Testis (tissue), 3 donors: ENCODE data around the gene SLIT3. TPM values are rescaled to one million over a fixed set of nuclear protein-coding genes. Genes with fewer than 3 reads are reported as not detected.

Source experiments
- DNase-seq: peaks from one replicate; pipeline ENCODE4 v3.0.0-alpha.2; 2019
- H3K27ac ChIP-seq, 2 donors: fragments of 200-600 bp; sonication (generic); one replicate each; pipeline ENCODE4 v1.5.1; 2019
- H3K27me3 ChIP-seq: fragments of 200-600 bp; sonication (generic); one replicate; pipeline ENCODE4 v1.5.1; 2019
- H3K36me3 ChIP-seq: fragments of 200-600 bp; sonication (generic); one replicate; pipeline ENCODE4 v1.5.1; 2017; ENCODE audit warnings: low read depth; ENCODE audit errors: missing control alignments
- H3K4me1 ChIP-seq: fragments of 200-600 bp; sonication (generic); one replicate; pipeline ENCODE4 v1.5.1; 2019
- H3K4me3 ChIP-seq, 2 donors: fragments of 200-600 bp; sonication (generic); one replicate each; pipeline ENCODE4 v1.5.1; 2017 to 2019
- H3K9me3 ChIP-seq: fragments of 200-600 bp; sonication (generic); one replicate; pipeline ENCODE4 v1.5.1; 2017
- CTCF ChIP-seq, 3 experiments: fragments of 450-650 bp in 2 of 3; fragments of 200-600 bp in 1 of 3; sonication (generic) in 1 of 3; IDR thresholded peaks; one replicate each; pipeline ENCODE4 v1.5.1; 2016 to 2019; ENCODE audit warnings: antibody characterized with exemption in 3 of 3, mild to moderate bottlenecking in 2 of 3, moderate library complexity in 1 of 3
- POLR2A ChIP-seq: fragments of 450-650 bp; IDR thresholded peaks from one replicate; pipeline ENCODE4 v1.6.1; 2017; ENCODE audit warnings: antibody characterized with exemption, mild to moderate bottlenecking, moderate library complexity
- WGBS, 2 donors: methylation state at CpG; one replicate each; pipeline ENCODE4 v1.1.5; 2018; 5-methylcytosine and 5-hydroxymethylcytosine counted together
- intact Hi-C: fragments of 100-400 bp; cut with DNase I; formaldehyde crosslinking; loops from one replicate; pipeline ENCODE4 v1.15.1; 2023; ENCODE audit warnings: low total_unique reads
- polyA plus RNA-seq: library from polyadenylated mRNA; stranded (reverse); fragments of 350-450 nt; fragmentation: Illumina TruSeq; extraction: RNeasy Lipid Tissue Mini Kit (QIAGEN cat#74804); gene quantifications from one replicate; pipeline ENCODE4 v1.2.3, GENCODE V29; 2014; ENCODE audit warnings: low read depth, low replicate concordance; ENCODE audit not compliant: insufficient read depth
- total RNA-seq, 2 donors: library from RNA; depleted of rRNA; stranded (reverse); fragments of >200 nt; gene quantifications; one replicate each; pipeline ENCODE4 v1.2.3, GENCODE V29; 2016

The SLIT3 gene
- total and polyA plus RNA-seq, 3 donors from 2014 or later = 4.8 to 23.2 (median 7.8) TPM

DNA sequence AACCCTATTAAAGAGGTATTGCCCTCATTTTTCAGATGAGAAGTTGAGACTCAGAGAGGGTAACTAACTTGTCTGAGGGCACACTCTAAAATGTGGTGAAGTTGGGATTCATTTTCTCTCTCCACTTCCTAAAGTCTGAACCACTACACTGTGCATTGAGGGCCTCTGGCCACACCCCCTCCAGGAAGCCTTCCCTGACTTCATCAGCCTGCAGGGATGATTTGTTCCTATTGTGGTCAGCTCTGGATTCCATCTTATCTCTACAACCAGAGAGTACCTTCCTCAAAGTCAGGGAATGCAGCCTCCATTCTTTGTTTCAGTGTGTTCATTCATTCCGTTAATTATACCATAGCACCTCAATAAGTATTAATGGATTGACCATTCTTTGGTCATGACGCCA is 365.8 kb downstream of the SLIT3 start:
- Histone ChIP-seq H3K36me3 (no peaks in the 10 kb centered on the region), H3K27me3 (no peaks in the 10 kb centered on the region), H3K4me3 (no peak overlapping the region), H3K27ac (no peak overlapping the region), H3K9me3 (no peaks in the 10 kb centered on the region), H3K4me1 (no peaks in the 10 kb centered on the region)
- TF ChIP-seq CTCF (IDR thresholded peaks at IDR 0.05) (no peak), POLR2A (no peak)
- no peak for DNase-seq
- intact Hi-C loops = no loop called here
- 91 to 97% methylated on average over 2 of the region's 2 CpGs for WGBS, 2 donors

DNA sequence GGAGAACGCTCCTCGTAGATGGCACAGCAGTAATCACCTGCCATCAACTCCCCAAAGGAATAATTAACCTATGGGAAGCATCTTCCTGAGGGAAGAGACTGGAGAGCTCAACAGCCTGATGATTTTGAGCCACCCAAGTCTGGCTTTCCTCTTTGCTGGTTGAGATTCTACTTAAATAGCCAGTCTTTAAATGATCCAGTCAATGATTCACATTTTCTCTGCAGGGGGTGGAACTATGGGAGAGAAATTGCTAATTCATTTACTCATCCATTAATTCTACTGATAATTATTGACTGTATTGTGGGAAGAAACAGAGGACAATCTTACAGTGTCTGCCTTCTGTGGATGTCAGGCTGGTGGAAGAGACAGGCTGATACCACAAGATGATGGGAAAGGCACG is 366.8 kb downstream of the SLIT3 start:
- TF ChIP-seq CTCF (IDR thresholded peaks at IDR 0.05) = no peak
- no peak for TF ChIP-seq POLR2A
- Histone ChIP-seq H3K9me3 (no peaks in the 10 kb centered on the region), H3K27ac (no peak overlapping the region), H3K4me1 (no peaks in the 10 kb centered on the region), H3K27me3 (no peaks in the 10 kb centered on the region), H3K4me3 (no peak overlapping the region), H3K36me3 (no peaks in the 10 kb centered on the region)
- intact Hi-C loops = no loop called here
- DNase-seq = no peak
- 90 to 100% methylated on average over 3 of the region's 3 CpGs for WGBS, 2 donors

DNA sequence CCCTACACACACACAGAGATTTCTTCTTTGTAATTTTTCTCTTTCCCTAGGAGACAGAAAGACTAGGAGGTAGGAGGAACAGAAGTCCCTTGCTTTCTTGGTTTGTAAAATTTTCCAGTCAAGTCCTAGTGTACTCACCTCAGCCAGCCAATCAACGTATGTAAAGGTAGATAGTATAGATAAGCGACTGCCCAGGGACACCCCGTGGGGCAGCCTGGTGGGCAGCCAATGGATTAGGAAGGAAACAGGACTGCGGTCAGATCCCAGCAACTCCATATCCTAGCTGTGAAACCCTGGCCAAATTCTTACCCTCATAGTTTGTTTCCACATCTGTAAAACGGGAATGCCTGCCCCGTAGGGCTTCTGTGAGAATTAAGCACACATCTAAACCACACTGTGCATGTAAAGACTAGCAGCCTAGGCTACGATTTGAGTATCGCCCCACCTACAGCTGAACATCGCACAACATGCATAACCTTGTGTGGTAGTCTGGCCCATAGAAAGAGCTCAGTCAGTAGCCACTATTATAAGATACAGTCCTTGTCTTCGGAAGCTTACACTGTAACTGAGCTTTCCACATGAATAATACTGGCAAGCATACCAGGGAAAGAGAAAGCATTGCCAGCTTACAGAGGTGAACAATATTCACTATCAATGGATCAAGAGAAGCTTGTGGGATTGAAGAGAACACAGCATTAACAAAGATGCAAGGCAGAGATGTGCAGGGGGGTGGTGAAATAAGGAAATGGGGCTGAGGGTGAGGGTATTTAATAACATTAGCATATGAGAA is 368.3 kb downstream of the SLIT3 start:
- H3K4me1 ChIP-seq = no peaks in the 10 kb centered on the region
- WGBS, 2 donors = 87 to 90% methylated on average over 10 of the region's 10 CpGs
- intact Hi-C loops = no loop called here
- no peak for TF ChIP-seq POLR2A
- no peak for TF ChIP-seq CTCF (IDR thresholded peaks at IDR 0.05)
- H3K27me3 ChIP-seq = no peaks in the 10 kb centered on the region
- no peaks in the 10 kb centered on the region for H3K36me3 ChIP-seq
- no peaks in the 10 kb centered on the region for H3K9me3 ChIP-seq
- no peak overlapping the region for H3K4me3 ChIP-seq
- DNase-seq = no peak
- no peak overlapping the region for H3K27ac ChIP-seq

GRCh38 chr5:168931638-168932345 is 369.1 kb downstream of the SLIT3 start:
- WGBS, 2 donors = 83 to 85% methylated on average over 6 to 8 of the region's 8 CpGs

More at GRCh38 chr5:168931638-168932345, 369.1 kb downstream of the SLIT3 start:
- H3K9me3 ChIP-seq = no peaks in the 10 kb centered on the region
- intact Hi-C loops = no loop called here
- H3K4me3 ChIP-seq = no peak overlapping the region
- no peaks in the 10 kb centered on the region for H3K4me1 ChIP-seq
- H3K27ac ChIP-seq = no peak overlapping the region
- H3K36me3 ChIP-seq = no peaks in the 10 kb centered on the region
- no peaks in the 10 kb centered on the region for H3K27me3 ChIP-seq
- no peak for DNase-seq
- no peak for TF ChIP-seq CTCF (IDR thresholded peaks at IDR 0.05)
